Panc1 (cell line): ENCODE data around the gene SMIM7. TPM values are rescaled to one million over a fixed set of nuclear protein-coding genes. Genes with fewer than 3 reads are reported as not detected.
A peak's percentile ranks its signal among the peaks of the same experiment; 100 is the strongest.

Source experiments
- ATAC-seq: fragments of 200-7000 bp; cut with Tn5 transposase; 2 replicates; pipeline ENCODE4 v1.9.1; 2020; ENCODE audit warnings: mild to moderate bottlenecking, moderate library complexity
- BruUV-seq: library from RNA; stranded (reverse); fragments of 400-500 nt; replicated peaks from 2 replicates; lab custom pipeline; 2021; lab: Mats Ljungman, UMichigan
- CTCF ChIA-PET: fragments of 300-600 bp; sonication (Branson Sonifier 250); formaldehyde crosslinking; loops from one replicate; lab custom pipeline; 2022; ENCODE audit warnings: antibody characterized with exemption; lab: Charles Lee
- POLR2A ChIA-PET: fragments of 300-600 bp; sonication (Branson Sonifier 250); formaldehyde crosslinking; loops from one replicate; lab custom pipeline; 2022; ENCODE audit warnings: antibody characterized with exemption; lab: Charles Lee
- DNase-seq: peaks from one replicate; pipeline ENCODE4 v3.0.0-alpha.2; 2010; ENCODE audit warnings: low read depth, low spot score
- H3K27ac ChIP-seq: 2 replicates; pipeline ENCODE4 v1.5.1; 2011; ENCODE audit warnings: mild to moderate bottlenecking, low read length, inconsistent platforms
- H3K27me3 ChIP-seq: fragments of 200-500 bp; sonication (Bioruptor generic); 2 replicates; pipeline ENCODE4 v1.6.0; 2014; ENCODE audit warnings: low read length, inconsistent platforms; ENCODE audit not compliant: control insufficient read depth, insufficient read depth
- H3K36me3 ChIP-seq: fragments of 200-500 bp; sonication (Bioruptor generic); 2 replicates; pipeline ENCODE4 v1.5.1; 2014; ENCODE audit warnings: inconsistent platforms, mild to moderate bottlenecking, low read length, moderate library complexity; ENCODE audit not compliant: control insufficient read depth, insufficient read depth
- H3K4me1 ChIP-seq: 2 replicates; pipeline ENCODE4 v1.5.1; 2011; ENCODE audit warnings: inconsistent platforms, mild to moderate bottlenecking, low read length, moderate library complexity; ENCODE audit not compliant: control insufficient read depth, insufficient read depth
- H3K4me3 ChIP-seq, 2 experiments: 2 replicates each; pipeline ENCODE4 v1.5.1; 2011 to 2012; ENCODE audit warnings: low read depth in 2 of 2, low read length in 2 of 2, mild to moderate bottlenecking in 2 of 2, inconsistent platforms in 1 of 2, moderate library complexity in 1 of 2
- H3K9me3 ChIP-seq: fragments of 200-500 bp; sonication (Bioruptor generic); 2 replicates; pipeline ENCODE4 v1.5.1; 2014; ENCODE audit warnings: low read depth, mild to moderate bottlenecking, inconsistent platforms, low read length, moderate library complexity; ENCODE audit not compliant: control insufficient read depth, insufficient read depth
- POLR2AphosphoS5 ChIP-seq: IDR thresholded peaks from 2 replicates; pipeline ENCODE4 v1.6.1; 2012; ENCODE audit warnings: mild to moderate bottlenecking, low read depth, low read length, moderate library complexity
- REST ChIP-seq, 2 experiments: IDR thresholded peaks; 2 replicates each; pipeline ENCODE4 v1.6.1; 2011 to 2012; ENCODE audit warnings: low read depth in 2 of 2, control low read depth in 1 of 2, low read length in 1 of 2, mild to moderate bottlenecking in 1 of 2, moderate library complexity in 1 of 2; ENCODE audit not compliant: insufficient read depth in 1 of 2
- SIN3A ChIP-seq: IDR thresholded peaks from 2 replicates; pipeline ENCODE4 v1.6.1; 2012; ENCODE audit warnings: low read depth, mild to moderate bottlenecking, low read length, moderate library complexity, borderline replicate concordance; ENCODE audit not compliant: insufficient read depth
- TCF7L2 ChIP-seq: IDR thresholded peaks from 2 replicates; pipeline ENCODE4 v1.6.1; 2011; ENCODE audit warnings: mild to moderate bottlenecking, low read depth, low read length, inconsistent platforms
- in situ Hi-C: cut with HindIII; loops from 2 replicates; pipeline ENCODE4 v1.10.0; 2016; ENCODE audit warnings: low sequenced_read_pairs, low pct_unique_long_range_greater_than_20kb
- intact Hi-C: fragments of 100-400 bp; cut with micrococcal nuclease; formaldehyde crosslinking; loops from one replicate; pipeline ENCODE4 v1.10.0; 2022; ENCODE audit not compliant: unreplicated experiment
- total RNA-seq: library from RNA; stranded (reverse); gene quantifications from one replicate; pipeline ENCODE4 v1.2.1, GENCODE V29; 2021; ENCODE audit not compliant: unreplicated experiment
- TF ChIP-seq, protein P1 (sequence below): fragments of 450-650 bp; IDR thresholded peaks from 2 replicates; pipeline ENCODE4 v1.5.1; 2017; ENCODE audit warnings: mild to moderate bottlenecking

The SMIM7 gene
- total RNA-seq, 1 experiment from 2014 or later = 70.7 TPM

DNA sequence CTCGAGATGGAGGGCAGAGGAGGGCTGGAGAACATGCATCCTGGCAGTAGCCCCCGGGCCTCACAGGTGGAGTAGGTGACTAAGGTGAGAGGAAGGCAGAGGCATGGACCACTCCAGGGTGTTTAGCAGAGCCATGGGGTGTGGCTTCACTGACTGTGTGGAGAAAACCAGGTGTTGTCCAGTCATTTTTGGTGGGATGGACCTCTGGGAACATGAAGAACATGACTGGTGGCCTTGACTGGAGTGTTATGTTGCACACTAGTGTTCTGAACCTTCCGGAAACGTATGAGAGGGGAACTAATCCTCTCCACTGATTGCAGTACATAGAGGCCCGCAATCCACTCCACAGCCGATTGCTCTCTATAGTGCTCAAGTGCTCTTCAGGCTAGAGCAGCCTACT is 48.8 kb downstream of the SMIM7 start:
- Histone ChIP-seq H3K36me3 (no peaks in the 10 kb centered on the region), H3K4me1 (peaks cover 6% of the 10 kb centered on the region), H3K9me3 (no peaks in the 10 kb centered on the region), H3K27ac (no peak overlapping the region), H3K4me3 (no peak overlapping the region), H3K27me3 (no peaks in the 10 kb centered on the region)
- in situ Hi-C loops = no loop called here
- ChIA-PET POLR2A (no interaction called here), CTCF (no interaction called here)
- no peak for DNase-seq
- TF ChIP-seq REST (IDR thresholded peaks at IDR 0.05; ENCODE audit: insufficient read depth in 1 of 2, low read depth in 2 of 2, low read length in 1 of 2) (no peak), POLR2AphosphoS5 (no peak), SIN3A (no peak), TCF7L2 (no peak)
- TF ChIP-seq, protein P1, sequence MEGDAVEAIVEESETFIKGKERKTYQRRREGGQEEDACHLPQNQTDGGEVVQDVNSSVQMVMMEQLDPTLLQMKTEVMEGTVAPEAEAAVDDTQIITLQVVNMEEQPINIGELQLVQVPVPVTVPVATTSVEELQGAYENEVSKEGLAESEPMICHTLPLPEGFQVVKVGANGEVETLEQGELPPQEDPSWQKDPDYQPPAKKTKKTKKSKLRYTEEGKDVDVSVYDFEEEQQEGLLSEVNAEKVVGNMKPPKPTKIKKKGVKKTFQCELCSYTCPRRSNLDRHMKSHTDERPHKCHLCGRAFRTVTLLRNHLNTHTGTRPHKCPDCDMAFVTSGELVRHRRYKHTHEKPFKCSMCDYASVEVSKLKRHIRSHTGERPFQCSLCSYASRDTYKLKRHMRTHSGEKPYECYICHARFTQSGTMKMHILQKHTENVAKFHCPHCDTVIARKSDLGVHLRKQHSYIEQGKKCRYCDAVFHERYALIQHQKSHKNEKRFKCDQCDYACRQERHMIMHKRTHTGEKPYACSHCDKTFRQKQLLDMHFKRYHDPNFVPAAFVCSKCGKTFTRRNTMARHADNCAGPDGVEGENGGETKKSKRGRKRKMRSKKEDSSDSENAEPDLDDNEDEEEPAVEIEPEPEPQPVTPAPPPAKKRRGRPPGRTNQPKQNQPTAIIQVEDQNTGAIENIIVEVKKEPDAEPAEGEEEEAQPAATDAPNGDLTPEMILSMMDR = no peak
- TSS peak; percentile 6 for BruUV-seq
- no peak for ATAC-seq
- intact Hi-C loops = no loop called here

GRCh38 chr19:16609511-16610200 is 50.3 kb downstream of the SMIM7 start:
- no peak overlapping the region for H3K4me3 ChIP-seq
- CTCF ChIA-PET = no interaction called here
- in situ Hi-C loops = no loop called here
- POLR2A ChIA-PET = no interaction called here
- DNase-seq = no peak
- intact Hi-C loops = no loop called here
- TF ChIP-seq, protein P1 = no peak
- TF ChIP-seq REST (IDR thresholded peaks at IDR 0.05; ENCODE audit: insufficient read depth in 1 of 2, low read depth in 2 of 2, low read length in 1 of 2) (no peak), TCF7L2 (no peak), POLR2AphosphoS5 (no peak), SIN3A (no peak)
- H3K4me1 ChIP-seq = peaks cover 6% of the 10 kb centered on the region
- H3K9me3 ChIP-seq = no peaks in the 10 kb centered on the region
- BruUV-seq = no TSS peak
- H3K36me3 ChIP-seq = no peaks in the 10 kb centered on the region
- no peak overlapping the region for H3K27ac ChIP-seq
- H3K27me3 ChIP-seq = no peaks in the 10 kb centered on the region
- ATAC-seq = no peak
